Body of pancreas (tissue), 4 donors: ENCODE data around the gene NUDT2.
"Not testable (repeated sequence)": the region's sequence is repeated elsewhere in the genome, so short reads cannot be mapped to it uniquely, and the experiment has no call there.

Experiments
- POLR2A ChIP-seq, 3 donors: fragments of 450-650 bp; IDR thresholded peaks; one replicate each; pipeline ENCODE4 v1.6.1; 2016; ENCODE audit warnings: antibody characterized with exemption in 3 of 3, mild to moderate bottlenecking in 2 of 3
- TF ChIP-seq, protein P1 (sequence below), 7 experiments: fragments of 450-650 bp in 4 of 7; fragments of 200-600 bp in 3 of 7; sonication (generic) in 3 of 7; IDR thresholded peaks; one replicate each; pipeline ENCODE4 v1.5.1; 2016 to 2019; ENCODE audit warnings: antibody characterized with exemption in 7 of 7

DNA sequence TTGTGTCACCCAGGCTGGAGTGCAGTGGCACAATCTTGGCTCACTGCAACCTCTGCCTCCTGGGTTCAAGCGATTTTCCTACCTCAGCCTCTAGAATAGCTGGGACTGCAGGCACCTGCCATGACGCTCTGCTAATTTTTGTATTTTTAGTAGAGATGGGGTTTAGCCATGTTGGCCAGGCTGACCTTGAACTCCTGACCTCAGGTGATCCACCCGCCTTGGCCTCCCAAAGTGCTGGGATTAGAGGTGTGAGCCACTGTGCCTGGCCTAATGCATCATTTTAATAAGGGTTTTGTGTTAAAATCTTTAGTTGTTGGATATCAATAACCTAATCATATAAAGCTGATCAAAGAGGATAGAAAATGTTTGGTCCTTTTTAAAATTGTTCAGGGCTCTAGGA, 21.1 kb upstream of the NUDT2 start:
- not testable (repeated sequence) for TF ChIP-seq POLR2A (IDR thresholded peaks at IDR 0.05)
- TF ChIP-seq, protein P1, sequence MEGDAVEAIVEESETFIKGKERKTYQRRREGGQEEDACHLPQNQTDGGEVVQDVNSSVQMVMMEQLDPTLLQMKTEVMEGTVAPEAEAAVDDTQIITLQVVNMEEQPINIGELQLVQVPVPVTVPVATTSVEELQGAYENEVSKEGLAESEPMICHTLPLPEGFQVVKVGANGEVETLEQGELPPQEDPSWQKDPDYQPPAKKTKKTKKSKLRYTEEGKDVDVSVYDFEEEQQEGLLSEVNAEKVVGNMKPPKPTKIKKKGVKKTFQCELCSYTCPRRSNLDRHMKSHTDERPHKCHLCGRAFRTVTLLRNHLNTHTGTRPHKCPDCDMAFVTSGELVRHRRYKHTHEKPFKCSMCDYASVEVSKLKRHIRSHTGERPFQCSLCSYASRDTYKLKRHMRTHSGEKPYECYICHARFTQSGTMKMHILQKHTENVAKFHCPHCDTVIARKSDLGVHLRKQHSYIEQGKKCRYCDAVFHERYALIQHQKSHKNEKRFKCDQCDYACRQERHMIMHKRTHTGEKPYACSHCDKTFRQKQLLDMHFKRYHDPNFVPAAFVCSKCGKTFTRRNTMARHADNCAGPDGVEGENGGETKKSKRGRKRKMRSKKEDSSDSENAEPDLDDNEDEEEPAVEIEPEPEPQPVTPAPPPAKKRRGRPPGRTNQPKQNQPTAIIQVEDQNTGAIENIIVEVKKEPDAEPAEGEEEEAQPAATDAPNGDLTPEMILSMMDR (IDR thresholded peaks at IDR 0.05), result not testable (repeated sequence)
